GM21717 (cell line): Measurements from ENCODE around the gene NLGN1.

Source experiments
- ATAC-seq: cut with Tn5 transposase; IDR thresholded peaks from one replicate; pipeline ENCODE4 v1.9.1; 2021; ENCODE audit warnings: mild to moderate bottlenecking, moderate library complexity; ENCODE audit not compliant: unreplicated experiment

Gene NLGN1

DNA sequence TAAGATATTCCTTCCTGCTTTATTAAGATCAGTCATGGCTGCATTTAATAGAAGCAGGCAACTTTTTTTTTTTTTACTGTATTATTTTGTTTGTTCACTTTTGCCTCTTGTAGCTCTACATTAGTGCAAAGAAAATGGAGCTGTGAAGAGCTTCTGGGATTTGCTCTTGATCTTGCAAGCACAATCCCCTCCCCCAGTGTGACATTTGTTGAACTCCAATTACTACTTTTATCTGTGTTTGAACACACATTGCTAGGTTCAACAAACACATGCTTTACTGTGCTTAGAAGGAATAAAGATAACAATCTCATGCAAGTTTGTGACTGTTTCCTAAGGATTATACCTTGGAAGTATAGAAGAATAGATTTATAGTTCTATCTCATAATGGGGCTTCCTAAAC lies 648.8 kb downstream of the NLGN1 start:
- ATAC-seq = no peak

- ATAC-seq = no peak
Measured at GRCh38 chr3:174049472-174049871, 651.9 kb downstream of the NLGN1 start.

DNA sequence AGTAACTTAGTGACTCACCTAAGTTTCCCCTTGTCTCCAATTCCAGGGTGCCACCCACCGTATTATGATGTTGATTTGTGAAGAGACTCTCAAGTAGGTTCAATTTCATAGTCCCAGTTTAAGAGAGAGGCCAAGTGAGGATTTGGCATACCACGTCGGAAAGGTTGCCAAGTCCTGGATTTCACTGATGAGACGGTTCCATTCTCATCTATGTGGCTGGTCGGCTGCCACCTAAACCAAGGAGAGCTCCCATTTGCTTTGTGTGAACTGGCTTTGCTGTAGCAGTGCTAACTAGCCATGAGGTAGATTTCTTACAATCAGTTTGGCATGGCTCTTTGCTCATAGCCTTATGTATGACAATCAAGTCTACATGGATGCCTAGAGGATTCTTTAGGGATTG lies 653.6 kb downstream of the NLGN1 start:
- no peak for ATAC-seq

- no peak for ATAC-seq
Measured at GRCh38 chr3:174058804-174059203, 661.3 kb downstream of the NLGN1 start.

- ATAC-seq = no peak
Measured at GRCh38 chr3:174060431-174060830, 662.9 kb downstream of the NLGN1 start.

DNA sequence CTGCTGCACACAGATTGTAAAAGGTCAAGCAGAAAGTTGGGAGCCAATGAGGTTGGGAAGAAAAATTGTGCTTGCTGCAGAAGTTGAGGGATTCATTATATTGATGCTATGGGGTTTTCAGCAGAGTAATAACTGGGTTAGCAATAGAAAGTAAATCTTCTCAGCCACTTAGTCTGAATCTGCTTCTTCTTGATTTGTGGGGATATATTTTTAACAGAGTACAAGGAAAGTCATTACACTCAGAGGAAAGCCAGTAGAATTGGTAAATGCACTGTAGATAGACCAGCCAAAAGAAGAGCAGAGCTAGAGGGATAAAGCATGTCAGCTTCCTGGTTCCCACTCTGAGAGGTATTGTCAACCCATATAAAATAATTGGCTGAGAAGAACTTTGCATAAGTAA lies 663.6 kb downstream of the NLGN1 start:
- ATAC-seq = no peak

- ATAC-seq = no peak
Measured at GRCh38 chr3:174061731-174062130, 664.2 kb downstream of the NLGN1 start.

- no peak for ATAC-seq
Measured at GRCh38 chr3:174062923-174063322, 665.4 kb downstream of the NLGN1 start.

DNA sequence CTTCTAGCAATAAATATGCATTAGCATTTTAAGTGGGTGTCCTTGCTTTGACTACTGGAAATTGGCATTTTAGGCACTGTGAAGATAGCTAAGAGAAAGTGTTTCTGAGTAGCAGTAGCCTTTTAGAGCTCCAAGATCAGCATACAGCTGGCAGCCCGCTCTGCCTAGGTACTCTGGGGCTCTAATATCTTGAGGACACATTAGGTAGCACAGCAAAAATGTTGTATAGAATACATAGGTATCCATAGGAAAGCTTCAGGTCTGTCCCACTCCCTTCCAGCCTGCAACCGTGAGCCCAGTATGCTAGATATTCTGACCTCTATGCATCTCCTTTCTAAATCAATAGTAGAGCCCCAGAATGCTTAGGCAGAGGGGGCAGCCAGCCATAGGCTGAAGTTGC lies 670.5 kb downstream of the NLGN1 start:
- ATAC-seq = no peak

DNA sequence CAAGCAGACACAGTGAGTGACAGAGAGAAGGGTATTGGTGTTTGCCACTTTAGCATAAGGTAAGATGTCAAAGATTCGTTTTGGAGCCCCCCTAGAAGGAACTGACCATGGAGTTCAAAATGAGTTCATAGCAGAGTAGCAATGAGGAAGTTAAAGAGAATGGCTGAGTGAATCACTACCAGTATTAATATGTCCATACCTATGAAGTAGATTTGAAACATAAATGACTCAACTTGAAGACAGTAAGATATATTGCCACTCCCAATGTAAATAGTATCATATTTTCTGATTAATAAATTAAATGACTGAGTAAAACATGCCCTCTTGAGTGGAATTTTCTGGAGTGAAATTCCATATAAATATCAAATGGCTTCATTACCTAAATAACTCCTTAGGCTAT lies 675.1 kb downstream of the NLGN1 start:
- no peak for ATAC-seq

- ATAC-seq = no peak
Measured at GRCh38 chr3:174083706-174084105, 686.2 kb downstream of the NLGN1 start.

DNA sequence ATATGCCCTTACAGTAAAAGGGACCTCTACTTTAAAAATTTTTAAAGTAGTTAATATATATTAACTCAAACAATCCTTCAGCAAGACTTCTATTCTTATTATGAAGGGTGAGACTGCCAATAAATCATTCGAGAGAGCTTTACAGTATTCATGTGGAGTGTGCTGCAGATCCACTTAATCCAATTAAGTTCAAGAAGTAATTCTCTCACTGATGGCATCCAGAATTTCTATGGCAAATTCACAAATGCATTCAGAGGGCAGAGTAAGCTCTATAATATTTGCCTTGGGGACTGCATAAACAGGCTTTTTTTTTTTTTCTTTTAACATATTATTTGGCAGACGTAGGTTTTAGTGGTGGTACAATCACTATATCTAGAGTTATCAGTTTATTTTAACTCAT lies 692.0 kb downstream of the NLGN1 start:
- ATAC-seq = no peak

DNA sequence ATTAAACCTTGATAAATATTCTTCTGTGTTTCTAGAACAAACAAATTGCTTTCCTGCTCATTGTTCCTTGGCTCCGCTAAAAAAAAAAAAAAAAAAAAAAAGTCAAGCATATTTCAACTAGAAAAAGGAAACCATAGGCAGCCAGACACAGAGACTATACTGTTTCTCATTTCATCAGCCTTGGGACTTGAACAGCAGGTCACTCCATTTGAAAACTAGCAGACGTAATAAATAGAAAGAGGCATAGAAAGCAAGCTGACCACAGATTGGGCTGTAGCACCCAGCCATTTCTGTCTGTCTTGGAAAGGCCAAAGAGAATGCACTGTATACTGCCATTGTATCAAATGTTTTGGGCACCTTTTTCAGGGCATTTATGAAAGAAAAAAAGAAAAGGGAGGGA lies 697.1 kb downstream of the NLGN1 start:
- ATAC-seq = no peak

DNA sequence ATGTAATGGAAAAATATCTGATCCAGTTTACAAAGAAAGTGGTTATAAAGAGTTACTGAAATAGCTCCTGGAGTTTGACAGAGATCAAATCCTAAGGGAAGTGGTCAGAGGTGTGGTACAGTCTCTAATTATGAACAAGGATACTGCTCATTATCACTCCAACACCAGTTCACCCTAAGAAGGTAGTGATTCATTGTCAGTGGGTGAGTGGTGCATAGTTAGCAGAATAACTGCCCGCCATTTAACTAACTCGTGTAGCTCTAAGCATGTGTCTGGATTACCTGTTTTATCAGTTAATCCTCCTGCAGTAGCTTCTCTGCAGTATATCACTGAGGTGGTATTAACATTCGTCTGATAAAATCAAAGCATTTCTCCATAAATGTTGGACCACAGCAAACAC lies 700.1 kb downstream of the NLGN1 start:
- no peak for ATAC-seq

DNA sequence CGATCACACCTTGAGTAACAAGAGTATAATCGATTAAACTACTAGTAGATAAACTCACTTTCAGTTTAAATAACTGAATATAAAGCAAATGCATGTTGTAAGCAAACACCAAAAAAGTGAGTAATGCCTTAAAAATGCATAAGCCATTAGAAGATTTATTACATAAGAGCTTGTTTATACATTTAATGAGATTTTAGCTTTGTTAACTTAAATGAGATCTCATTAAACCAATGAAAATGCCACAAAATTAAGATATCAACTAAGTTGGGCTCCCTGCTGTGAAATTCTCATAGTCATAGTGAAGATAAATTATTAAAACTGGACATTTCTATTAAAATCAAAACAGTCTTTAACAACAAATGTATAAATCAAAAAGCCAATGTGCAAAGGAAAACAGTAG lies 701.2 kb downstream of the NLGN1 start:
- no peak for ATAC-seq

DNA sequence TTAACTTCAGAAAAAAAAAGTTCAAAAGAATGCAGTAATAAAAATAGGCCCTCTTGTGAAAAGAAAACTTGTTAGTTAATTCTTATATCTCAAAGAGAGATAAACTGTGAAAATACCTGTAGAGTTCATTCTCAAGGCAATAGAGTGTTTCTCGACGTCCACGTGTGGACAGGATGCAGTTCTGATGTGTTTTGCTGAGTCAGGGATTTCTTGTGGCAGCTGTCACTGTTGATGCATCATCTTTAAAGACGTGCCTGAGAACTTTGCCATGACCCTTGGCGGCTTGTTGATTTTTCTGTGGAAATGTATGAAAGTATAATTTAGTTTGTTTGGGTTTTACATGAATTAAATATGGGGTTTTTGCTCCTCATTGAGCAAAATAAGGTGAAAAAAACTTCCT lies 702.2 kb downstream of the NLGN1 start:
- no peak for ATAC-seq

DNA sequence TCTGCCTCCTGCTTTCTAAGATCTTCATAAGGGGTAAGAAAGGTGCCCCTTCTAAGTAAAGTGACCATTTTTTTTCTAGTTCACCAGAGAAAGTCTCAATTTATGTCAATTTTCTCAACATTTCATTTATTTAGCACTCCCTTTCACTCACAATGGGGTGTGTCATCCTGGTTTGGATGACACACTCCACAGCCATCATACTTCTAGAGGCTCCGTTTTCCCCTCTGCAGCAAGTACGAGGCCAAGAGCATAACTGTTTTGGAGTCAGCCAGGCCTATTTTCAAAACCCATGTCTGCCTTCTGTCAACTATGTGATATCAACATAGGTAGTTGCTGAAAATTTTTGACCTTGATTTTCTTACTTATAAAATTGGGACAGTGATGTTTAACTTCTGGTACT lies 703.2 kb downstream of the NLGN1 start:
- peak; percentile 6 for ATAC-seq

- ATAC-seq = peak; percentile 93
Measured at GRCh38 chr3:174101244-174101643, 703.7 kb downstream of the NLGN1 start.

DNA sequence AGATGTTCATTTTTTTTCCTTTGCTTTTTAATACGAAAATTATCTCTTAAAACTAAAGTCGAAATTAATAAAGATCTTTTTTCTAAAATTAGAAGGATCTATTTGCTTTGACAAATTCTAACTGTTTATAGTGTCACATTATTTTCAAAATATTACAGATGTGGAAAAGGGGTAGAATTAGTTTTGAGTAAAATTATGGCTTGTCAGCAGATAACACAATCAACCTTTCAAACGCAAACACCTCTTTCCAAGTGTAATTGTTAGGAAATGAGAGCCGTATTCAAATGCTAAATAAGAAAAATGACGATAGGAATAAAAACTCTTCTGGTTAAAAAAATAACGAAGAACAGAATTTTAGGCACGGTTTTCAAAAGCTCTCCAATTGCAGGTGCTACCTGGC lies 704.7 kb downstream of the NLGN1 start:
- no peak for ATAC-seq

GRCh38 chr3:174102866-174103265 lies 705.3 kb downstream of the NLGN1 start:
- no peak for ATAC-seq

DNA sequence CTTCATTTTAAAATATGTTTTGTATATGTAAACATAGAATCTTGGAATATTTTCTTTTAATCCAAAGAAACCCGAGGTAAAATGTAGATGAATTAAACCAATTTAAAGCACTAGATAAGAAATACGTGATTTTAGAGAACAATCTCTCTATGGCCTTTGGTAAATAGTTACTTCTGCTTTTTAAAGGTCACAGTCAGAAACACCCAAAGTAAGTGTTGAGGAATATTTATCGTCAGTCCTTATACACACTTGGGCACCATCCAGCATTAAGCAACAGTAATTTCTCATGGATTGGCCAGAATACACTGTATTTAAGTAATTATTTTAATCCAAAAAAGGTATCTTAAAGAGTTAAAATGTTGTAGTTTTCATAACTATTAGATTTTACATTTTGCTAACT lies 713.2 kb downstream of the NLGN1 start:
- no peak for ATAC-seq

GRCh38 chr3:174111776-174112175 lies 714.2 kb downstream of the NLGN1 start:
- ATAC-seq = no peak

DNA sequence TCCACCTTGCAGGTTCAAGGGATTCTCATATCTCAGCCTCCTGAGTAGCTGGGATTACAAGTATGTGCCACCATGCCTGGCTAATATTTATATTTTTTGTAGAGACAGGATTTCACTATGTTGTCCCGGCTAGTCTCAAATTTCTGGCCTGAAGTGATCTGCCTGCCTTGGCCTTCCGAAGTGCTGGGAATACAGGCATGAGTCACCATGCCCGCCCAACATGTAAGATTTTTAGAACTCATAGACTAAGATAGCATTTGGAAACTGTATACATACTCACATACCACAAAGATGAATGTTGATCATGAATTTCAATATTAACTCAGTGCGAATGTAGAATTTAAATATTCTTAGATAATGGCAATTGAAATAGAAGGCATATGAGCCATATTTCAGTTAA lies 718.9 kb downstream of the NLGN1 start:
- no peak for ATAC-seq

DNA sequence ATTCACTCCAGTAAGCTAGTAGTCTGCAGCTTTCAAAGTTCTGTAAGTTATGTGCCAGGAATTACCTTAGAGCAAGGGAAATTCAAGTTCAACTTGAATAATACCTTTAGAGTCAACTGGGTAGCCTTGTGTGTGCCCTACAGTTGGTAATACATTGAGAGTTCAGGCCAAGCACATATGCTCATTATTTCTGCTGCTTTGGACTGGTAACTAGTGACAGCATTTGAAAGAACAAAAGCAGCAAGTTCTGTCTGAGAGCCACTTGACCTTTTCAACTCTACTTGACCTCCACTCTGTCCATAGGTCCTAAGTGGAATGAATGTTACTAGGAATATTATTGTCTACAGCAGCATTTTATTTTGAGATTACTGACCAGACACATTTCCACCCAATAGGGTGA lies 723.5 kb downstream of the NLGN1 start:
- no peak for ATAC-seq
